AG08396 (cell line): ENCODE data around the gene C2.
"Not testable (repeated sequence)": the region's sequence is repeated elsewhere in the genome, so short reads cannot be mapped to it uniquely, and the experiment has no call there.

Experiments used
- DNase-seq: peaks from one replicate; pipeline ENCODE4 v3.0.0; 2012; ENCODE audit warnings: low spot score, mixed read lengths

Gene C2

GRCh38 chr6:31899215-31899614 lies 28.3 kb upstream of the C2 start:
- no peak for DNase-seq

GRCh38 chr6:31899882-31900722 lies 27.4 kb upstream of the C2 start:
- no peak for DNase-seq

GRCh38 chr6:31900917-31901414 lies 26.6 kb upstream of the C2 start:
- no peak for DNase-seq

- peak; percentile 80 for DNase-seq
These were observed 26.0 kb upstream of the C2 start for GRCh38 chr6:31901415-31901952.

GRCh38 chr6:31901953-31902643 lies 25.4 kb upstream of the C2 start, which contains the start of gene ZBTB12:
ZBTB12 (minus strand) TSS chr6:31902086; CDS start chr6:31901305, 781 bp downstream.
- peak; percentile 97 for DNase-seq

GRCh38 chr6:31903957-31904356 lies 23.6 kb upstream of the C2 start:
- DNase-seq = no peak

GRCh38 chr6:31905041-31905440 lies 22.5 kb upstream of the C2 start:
- DNase-seq = no peak

- DNase-seq = no peak
These were observed 21.4 kb upstream of the C2 start for GRCh38 chr6:31906122-31906521.

- not testable (repeated sequence) for DNase-seq
These were observed 20.8 kb upstream of the C2 start for GRCh38 chr6:31906727-31907126.

- peak; percentile 46 for DNase-seq
These were observed 20.2 kb upstream of the C2 start for GRCh38 chr6:31907158-31907813.

- not testable (repeated sequence) for DNase-seq
These were observed 19.3 kb upstream of the C2 start for GRCh38 chr6:31908255-31908654.

GRCh38 chr6:31908791-31909190 lies 18.7 kb upstream of the C2 start:
- no peak for DNase-seq

GRCh38 chr6:31909298-31909697 lies 18.2 kb upstream of the C2 start:
- DNase-seq = not testable (repeated sequence)

- DNase-seq = no peak
These were observed 15.5 kb upstream of the C2 start for GRCh38 chr6:31911826-31912585.

- no peak for DNase-seq
These were observed 12.2 kb upstream of the C2 start for GRCh38 chr6:31915351-31915750.

GRCh38 chr6:31915756-31916155 lies 11.8 kb upstream of the C2 start:
- DNase-seq = no peak

GRCh38 chr6:31918069-31918720 lies 9.3 kb upstream of the C2 start:
- no peak for DNase-seq

GRCh38 chr6:31919624-31920303 lies 7.8 kb upstream of the C2 start:
- DNase-seq = no peak

- no peak for DNase-seq
These were observed 6.7 kb upstream of the C2 start for GRCh38 chr6:31920811-31921210.

GRCh38 chr6:31922942-31923341 lies 4.6 kb upstream of the C2 start:
- DNase-seq = no peak
